IPS-NIHi7 (cell line): Measurements from ENCODE around the gene DIO1.
A peak's percentile ranks its signal among the peaks of the same experiment; 100 is the strongest.
"Not testable (repeated sequence)": the region's sequence is repeated elsewhere in the genome, so short reads cannot be mapped to it uniquely, and the experiment has no call there.

ENCODE experiments used
- DNase-seq: peaks from one replicate; pipeline ENCODE4 v3.0.0; 2012; ENCODE audit warnings: mixed read lengths; ENCODE audit errors: extremely low spot score

The DIO1 gene

GRCh38 chr1:53893999-53894636, at the start of gene DIO1:
TSS of gene DIO1 (plus strand) at chr1:53894187. CDS start at chr1:53894211, 24 bp downstream.
- DNase-seq, result peak; percentile 59

GRCh38 chr1:53847980-53848379, 46.0 kb upstream of the DIO1 start:
- DNase-seq, result no peak

GRCh38 chr1:53850082-53850673, 43.8 kb upstream of the DIO1 start:
- no peak for DNase-seq

- DNase-seq, result no peak
Observed at GRCh38 chr1:53851571-53852285, 42.3 kb upstream of the DIO1 start.

- peak; percentile 81 for DNase-seq
Observed at GRCh38 chr1:53860967-53861411, 33.0 kb upstream of the DIO1 start.

GRCh38 chr1:53862507-53862906, 31.5 kb upstream of the DIO1 start:
- no peak for DNase-seq

GRCh38 chr1:53868565-53868964, 25.4 kb upstream of the DIO1 start:
- no peak for DNase-seq

GRCh38 chr1:53869454-53870117, 24.4 kb upstream of the DIO1 start:
- no peak for DNase-seq

- no peak for DNase-seq
Observed at GRCh38 chr1:53871221-53871620, 22.8 kb upstream of the DIO1 start.

GRCh38 chr1:53871773-53872484, 22.1 kb upstream of the DIO1 start:
- no peak for DNase-seq

- not testable (repeated sequence) for DNase-seq
Observed at GRCh38 chr1:53875150-53875549, 18.8 kb upstream of the DIO1 start.

- peak; percentile 40 for DNase-seq
Observed at GRCh38 chr1:53878492-53879105, 15.4 kb upstream of the DIO1 start.

GRCh38 chr1:53881853-53882252, 12.1 kb upstream of the DIO1 start:
- DNase-seq, result not testable (repeated sequence)

- not testable (repeated sequence) for DNase-seq
Observed at GRCh38 chr1:53883600-53883999, 10.4 kb upstream of the DIO1 start.

- no peak for DNase-seq
Observed at GRCh38 chr1:53888681-53889080, 5.3 kb upstream of the DIO1 start.

GRCh38 chr1:53889304-53890298, 4.4 kb upstream of the DIO1 start, which contains the start of gene YIPF1:
TSS of gene YIPF1 (minus strand) at chr1:53889797. CDS start at chr1:53888937, 860 bp downstream.
- peak; percentile 98 for DNase-seq

GRCh38 chr1:53890522-53890941, 3.5 kb upstream of the DIO1 start:
- no peak for DNase-seq

- no peak for DNase-seq
Observed at GRCh38 chr1:53891018-53891417, 3.0 kb upstream of the DIO1 start.

- DNase-seq, result no peak
Observed at GRCh38 chr1:53891678-53892077, 2.3 kb upstream of the DIO1 start.

GRCh38 chr1:53892911-53893310, 1.1 kb upstream of the DIO1 start:
- DNase-seq, result no peak
